Measurements from ENCODE around the gene ELF3. TPM values are rescaled to one million over a fixed set of nuclear protein-coding genes. Genes with fewer than 3 reads are reported as not detected.

ELF3 gene
- total and polyA plus RNA-seq, 2 of the 13 experiments (the other 11 are each of a cell fraction or from before 2014, with no cell fraction given) = 11.5 to 55.1 TPM

DNA sequence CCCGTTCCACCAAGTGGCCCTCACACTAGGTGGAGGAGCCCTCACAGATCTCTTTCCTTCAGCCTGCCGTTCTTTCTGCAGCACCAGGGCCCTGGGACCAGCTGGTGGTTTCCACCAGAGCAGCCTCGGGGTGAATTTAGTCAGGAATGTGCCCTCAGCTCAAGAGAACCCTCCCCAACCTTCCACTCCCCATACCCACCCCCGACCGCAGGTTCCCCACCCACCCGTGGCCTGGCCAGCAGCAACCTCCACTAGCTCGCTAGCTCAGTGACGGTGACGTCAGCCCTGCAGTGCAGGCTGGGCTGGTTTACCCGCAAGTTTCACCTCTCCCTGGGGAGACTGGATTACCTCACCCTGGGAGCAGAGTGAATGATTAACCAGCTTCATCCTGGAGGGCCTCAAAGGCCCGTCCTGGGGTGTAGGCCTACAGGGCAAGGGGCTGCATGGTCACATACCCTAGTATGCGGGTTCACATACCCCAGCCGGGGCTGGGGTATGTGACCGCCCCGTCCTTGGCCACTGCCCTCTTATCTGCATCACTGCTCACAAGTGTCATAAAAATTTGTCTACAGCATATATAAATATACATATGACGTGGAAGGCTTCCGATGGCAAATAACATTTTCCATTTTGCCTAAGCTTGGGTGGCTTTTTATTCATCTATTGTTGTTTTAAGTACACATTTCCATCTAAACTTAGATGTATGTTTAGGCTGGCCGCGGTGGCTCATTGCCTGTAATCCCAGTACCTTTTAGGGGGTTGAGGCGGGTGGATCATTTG, 24.5 kb downstream of the ELF3 start (continued):
- TF ChIP-seq, protein P1, sequence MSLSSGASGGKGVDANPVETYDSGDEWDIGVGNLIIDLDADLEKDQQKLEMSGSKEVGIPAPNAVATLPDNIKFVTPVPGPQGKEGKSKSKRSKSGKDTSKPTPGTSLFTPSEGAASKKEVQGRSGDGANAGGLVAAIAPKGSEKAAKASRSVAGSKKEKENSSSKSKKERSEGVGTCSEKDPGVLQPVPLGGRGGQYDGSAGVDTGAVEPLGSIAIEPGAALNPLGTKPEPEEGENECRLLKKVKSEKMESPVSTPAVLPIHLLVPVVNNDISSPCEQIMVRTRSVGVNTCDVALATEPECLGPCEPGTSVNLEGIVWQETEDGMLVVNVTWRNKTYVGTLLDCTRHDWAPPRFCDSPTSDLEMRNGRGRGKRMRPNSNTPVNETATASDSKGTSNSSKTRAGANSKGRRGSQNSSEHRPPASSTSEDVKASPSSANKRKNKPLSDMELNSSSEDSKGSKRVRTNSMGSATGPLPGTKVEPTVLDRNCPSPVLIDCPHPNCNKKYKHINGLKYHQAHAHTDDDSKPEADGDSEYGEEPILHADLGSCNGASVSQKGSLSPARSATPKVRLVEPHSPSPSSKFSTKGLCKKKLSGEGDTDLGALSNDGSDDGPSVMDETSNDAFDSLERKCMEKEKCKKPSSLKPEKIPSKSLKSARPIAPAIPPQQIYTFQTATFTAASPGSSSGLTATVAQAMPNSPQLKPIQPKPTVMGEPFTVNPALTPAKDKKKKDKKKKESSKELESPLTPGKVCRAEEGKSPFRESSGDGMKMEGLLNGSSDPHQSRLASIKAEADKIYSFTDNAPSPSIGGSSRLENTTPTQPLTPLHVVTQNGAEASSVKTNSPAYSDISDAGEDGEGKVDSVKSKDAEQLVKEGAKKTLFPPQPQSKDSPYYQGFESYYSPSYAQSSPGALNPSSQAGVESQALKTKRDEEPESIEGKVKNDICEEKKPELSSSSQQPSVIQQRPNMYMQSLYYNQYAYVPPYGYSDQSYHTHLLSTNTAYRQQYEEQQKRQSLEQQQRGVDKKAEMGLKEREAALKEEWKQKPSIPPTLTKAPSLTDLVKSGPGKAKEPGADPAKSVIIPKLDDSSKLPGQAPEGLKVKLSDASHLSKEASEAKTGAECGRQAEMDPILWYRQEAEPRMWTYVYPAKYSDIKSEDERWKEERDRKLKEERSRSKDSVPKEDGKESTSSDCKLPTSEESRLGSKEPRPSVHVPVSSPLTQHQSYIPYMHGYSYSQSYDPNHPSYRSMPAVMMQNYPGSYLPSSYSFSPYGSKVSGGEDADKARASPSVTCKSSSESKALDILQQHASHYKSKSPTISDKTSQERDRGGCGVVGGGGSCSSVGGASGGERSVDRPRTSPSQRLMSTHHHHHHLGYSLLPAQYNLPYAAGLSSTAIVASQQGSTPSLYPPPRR (CRISPR knock-in tag; IDR thresholded peaks at IDR 0.05; ENCODE audit: borderline replicate concordance) = peak; percentile 44; the same call in 1 of the 2 replicates
- TF ChIP-seq SP2 (CRISPR knock-in tag; IDR thresholded peaks at IDR 0.05) (no peak), NONO (IDR thresholded peaks at IDR 0.05) (no peak), NONO (CRISPR knock-in tag; conservative IDR thresholded peaks at IDR 0.05) (peak; percentile 66; the same call in 1 of the 2 replicates), U2AF2 (IDR thresholded peaks at IDR 0.05; ENCODE audit: low read depth, low read length) (no peak), ZFY (CRISPR knock-in tag; IDR thresholded peaks at IDR 0.05) (peak; percentile 83), ZNF441 (CRISPR knock-in tag; IDR thresholded peaks at IDR 0.05; ENCODE audit: borderline replicate concordance) (no peak), JUN (CRISPR knock-in tag; IDR thresholded peaks at IDR 0.05) (peak; percentile 95), FLYWCH1 (CRISPR knock-in tag; IDR thresholded peaks at IDR 0.05) (no peak), HES4 (CRISPR knock-in tag; IDR thresholded peaks at IDR 0.05; ENCODE audit: borderline replicate concordance) (no peak), RBFOX2 (IDR thresholded peaks at IDR 0.05; ENCODE audit: low read depth, low read length) (peak; percentile 25; the same call in 1 of the 2 replicates), ZNF792 (CRISPR knock-in tag; IDR thresholded peaks at IDR 0.05) (no peak; the same call in 1 of the 2 replicates), SIN3A (IDR thresholded peaks at IDR 0.05; ENCODE audit: borderline replicate concordance, low read depth, low read length) (no peak), ZBTB21 (CRISPR knock-in tag; IDR thresholded peaks at IDR 0.05) (peak; percentile 66; the same call in 1 of the 2 replicates)
- TF ChIP-seq, protein P2, sequence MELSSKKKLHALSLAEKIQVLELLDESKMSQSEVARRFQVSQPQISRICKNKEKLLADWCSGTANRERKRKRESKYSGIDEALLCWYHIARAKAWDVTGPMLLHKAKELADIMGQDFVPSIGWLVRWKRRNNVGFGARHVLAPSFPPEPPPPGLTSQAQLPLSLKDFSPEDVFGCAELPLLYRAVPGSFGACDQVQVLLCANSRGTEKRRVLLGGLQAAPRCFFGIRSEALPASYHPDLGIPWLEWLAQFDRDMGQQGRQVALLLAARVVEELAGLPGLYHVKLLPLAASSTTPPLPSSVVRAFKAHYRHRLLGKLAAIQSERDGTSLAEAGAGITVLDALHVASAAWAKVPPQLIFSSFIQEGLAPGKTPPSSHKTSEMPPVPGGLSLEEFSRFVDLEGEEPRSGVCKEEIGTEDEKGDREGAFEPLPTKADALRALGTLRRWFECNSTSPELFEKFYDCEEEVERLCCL (CRISPR knock-in tag; IDR thresholded peaks at IDR 0.05; ENCODE audit: borderline replicate concordance) = no peak
- TF ChIP-seq, protein P3, sequence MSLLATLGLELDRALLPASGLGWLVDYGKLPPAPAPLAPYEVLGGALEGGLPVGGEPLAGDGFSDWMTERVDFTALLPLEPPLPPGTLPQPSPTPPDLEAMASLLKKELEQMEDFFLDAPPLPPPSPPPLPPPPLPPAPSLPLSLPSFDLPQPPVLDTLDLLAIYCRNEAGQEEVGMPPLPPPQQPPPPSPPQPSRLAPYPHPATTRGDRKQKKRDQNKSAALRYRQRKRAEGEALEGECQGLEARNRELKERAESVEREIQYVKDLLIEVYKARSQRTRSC (CRISPR knock-in tag; IDR thresholded peaks at IDR 0.05; ENCODE audit: low read depth) = no peak
- TF ChIP-seq, protein P4, sequence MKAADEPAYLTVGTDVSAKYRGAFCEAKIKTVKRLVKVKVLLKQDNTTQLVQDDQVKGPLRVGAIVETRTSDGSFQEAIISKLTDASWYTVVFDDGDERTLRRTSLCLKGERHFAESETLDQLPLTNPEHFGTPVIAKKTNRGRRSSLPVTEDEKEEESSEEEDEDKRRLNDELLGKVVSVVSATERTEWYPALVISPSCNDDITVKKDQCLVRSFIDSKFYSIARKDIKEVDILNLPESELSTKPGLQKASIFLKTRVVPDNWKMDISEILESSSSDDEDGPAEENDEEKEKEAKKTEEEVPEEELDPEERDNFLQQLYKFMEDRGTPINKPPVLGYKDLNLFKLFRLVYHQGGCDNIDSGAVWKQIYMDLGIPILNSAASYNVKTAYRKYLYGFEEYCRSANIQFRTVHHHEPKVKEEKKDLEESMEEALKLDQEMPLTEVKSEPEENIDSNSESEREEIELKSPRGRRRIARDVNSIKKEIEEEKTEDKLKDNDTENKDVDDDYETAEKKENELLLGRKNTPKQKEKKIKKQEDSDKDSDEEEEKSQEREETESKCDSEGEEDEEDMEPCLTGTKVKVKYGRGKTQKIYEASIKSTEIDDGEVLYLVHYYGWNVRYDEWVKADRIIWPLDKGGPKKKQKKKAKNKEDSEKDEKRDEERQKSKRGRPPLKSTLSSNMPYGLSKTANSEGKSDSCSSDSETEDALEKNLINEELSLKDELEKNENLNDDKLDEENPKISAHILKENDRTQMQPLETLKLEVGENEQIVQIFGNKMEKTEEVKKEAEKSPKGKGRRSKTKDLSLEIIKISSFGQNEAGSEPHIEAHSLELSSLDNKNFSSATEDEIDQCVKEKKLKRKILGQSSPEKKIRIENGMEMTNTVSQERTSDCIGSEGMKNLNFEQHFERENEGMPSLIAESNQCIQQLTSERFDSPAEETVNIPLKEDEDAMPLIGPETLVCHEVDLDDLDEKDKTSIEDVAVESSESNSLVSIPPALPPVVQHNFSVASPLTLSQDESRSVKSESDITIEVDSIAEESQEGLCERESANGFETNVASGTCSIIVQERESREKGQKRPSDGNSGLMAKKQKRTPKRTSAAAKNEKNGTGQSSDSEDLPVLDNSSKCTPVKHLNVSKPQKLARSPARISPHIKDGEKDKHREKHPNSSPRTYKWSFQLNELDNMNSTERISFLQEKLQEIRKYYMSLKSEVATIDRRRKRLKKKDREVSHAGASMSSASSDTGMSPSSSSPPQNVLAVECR (CRISPR knock-in tag; IDR thresholded peaks at IDR 0.05; ENCODE audit: borderline replicate concordance) = no peak; the same call in 1 of the 2 replicates
